ENCODE results near the gene HPS4.

DNA sequence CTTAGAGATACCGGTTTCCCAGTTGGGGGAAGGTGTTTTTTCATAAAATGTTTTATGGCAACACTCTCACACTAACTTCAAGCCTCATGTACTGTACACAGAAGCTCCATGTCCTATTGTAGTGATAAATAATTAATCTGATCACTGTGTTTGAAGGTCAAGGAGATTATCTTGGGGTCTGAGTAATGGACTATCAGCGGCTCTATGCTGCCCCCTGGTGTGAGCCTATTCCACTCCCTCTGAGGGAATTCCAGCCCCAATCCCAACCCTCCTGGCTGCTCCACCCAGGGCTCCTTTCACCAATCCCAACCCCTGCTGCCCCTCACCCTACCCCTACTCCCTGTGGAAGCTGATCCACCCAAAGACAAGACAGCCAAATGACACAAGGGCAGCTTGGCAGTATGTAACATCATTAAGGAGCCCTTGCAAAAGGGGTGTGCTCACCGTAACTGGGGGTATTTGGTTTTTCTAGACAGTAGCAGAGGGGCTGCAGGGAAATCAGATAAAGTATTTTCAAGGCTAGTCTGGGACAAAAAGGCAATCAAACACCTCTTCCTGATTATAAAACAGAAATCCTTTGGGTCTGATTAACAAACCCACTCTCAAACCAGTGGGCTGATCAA, 22.3 kb downstream of the HPS4 start:
- no peak for TF ChIP-seq EZH2 (IDR thresholded peaks at IDR 0.05; ENCODE audit: insufficient read depth, poor library complexity, severe bottlenecking)
- no peak for TF ChIP-seq EZH2phosphoT487 (IDR thresholded peaks at IDR 0.05; ENCODE audit: insufficient read depth, low read depth)
